Measurements from ENCODE around the gene ZNF519.

ZNF519 gene

DNA sequence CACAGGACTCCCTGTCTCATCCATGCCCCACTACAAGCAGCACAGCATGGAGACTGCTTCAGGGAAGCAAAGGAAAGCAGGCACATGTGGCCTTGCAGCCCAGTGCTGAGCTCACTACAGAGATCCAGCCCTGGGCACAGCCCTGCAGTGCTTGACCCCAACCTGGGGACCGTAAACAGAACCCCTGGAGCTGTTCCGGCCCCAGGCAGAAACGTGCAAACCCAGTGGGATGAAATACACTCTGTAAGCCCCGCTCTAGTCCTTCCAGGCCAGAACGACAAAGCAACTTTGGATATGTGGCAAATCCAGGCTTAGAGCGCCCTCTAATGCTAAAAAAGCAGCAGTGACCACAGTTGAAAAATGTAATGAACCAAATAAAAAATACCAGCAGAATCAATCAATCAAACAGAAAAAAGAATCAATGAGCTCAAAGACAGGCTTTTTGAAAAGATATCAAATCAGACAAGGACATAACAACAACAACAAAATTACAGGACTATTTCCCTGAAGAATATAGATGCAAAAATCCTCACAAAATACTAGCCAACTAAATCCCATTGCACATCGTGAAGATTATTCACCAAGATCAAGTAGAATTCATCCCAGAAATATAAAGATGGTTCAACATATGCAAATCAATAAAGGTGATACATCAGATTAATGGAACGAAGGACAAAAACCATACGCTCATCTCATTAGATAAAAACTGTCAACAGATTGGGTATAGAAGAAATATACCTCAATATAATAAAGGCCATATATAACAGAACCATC, 45.6 kb downstream of the ZNF519 start:
- no peaks in the 10 kb centered on the region for H3K27me3 ChIP-seq (ENCODE audit: control insufficient read depth in 1 of 2, insufficient read depth in 2 of 2, low read length in 2 of 2)

DNA sequence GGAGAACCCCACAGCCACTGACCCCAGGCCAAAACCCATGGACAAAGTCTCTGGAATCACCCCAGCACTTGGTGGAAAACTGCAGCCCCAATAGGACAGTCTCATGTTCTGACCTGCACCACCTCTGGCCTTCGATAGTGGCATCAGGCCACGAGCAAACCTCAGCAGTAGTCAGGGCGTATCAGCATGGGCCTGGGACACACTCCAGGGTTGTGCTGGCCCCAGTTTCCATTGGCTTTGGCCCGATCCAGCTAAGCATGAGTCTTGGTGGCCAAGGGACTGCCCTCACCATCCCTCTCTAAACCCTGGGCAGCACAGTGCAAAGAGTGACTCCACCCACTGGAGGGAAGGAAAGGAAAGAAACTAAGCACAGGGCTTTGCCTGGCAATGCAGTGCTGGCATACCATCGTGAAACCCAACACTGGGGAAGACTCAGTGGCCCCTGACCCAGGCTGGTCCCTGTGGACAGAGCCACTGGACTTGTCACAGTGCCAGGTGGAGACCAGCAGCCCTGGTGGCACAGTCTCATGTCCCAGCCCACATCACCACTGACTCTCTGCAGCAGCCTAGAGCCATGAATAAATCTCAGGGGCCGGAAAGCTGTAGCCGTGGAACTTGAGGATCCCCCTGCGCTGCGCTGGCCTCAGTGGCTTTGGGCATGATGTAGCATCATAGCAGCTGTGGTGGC, 46.3 kb downstream of the ZNF519 start:
- Histone ChIP-seq H3K27me3 (ENCODE audit: control insufficient read depth in 1 of 2, insufficient read depth in 2 of 2, low read length in 2 of 2) (no peaks in the 10 kb centered on the region), H3K4me1 (ENCODE audit: insufficient read depth, low read length) (no peaks in the 10 kb centered on the region), H3K36me3 (ENCODE audit: insufficient read depth, low read length) (no peaks in the 10 kb centered on the region), H3K9ac (ENCODE audit: low read length) (no peak overlapping the region), H3K27ac (ENCODE audit: low read depth, low read length) (no peak overlapping the region), H3K4me3 (ENCODE audit: low read depth in 1 of 2, low read length in 2 of 2) (no peak overlapping the region), H3K9me3 (ENCODE audit: low read length) (no peaks in the 10 kb centered on the region)

More for the DNA sequence above, 45.6 kb downstream of the ZNF519 start:
- H3K27ac ChIP-seq (ENCODE audit: low read depth, low read length), result no peak overlapping the region
- H3K36me3 ChIP-seq (ENCODE audit: insufficient read depth, low read length), result no peaks in the 10 kb centered on the region
- no peaks in the 10 kb centered on the region for H3K4me1 ChIP-seq (ENCODE audit: insufficient read depth, low read length)
- H3K9ac ChIP-seq (ENCODE audit: low read length), result no peak overlapping the region
- H3K9me3 ChIP-seq (ENCODE audit: low read length), result no peaks in the 10 kb centered on the region
- no peak overlapping the region for H3K4me3 ChIP-seq (ENCODE audit: low read depth in 1 of 2, low read length in 2 of 2)

DNA sequence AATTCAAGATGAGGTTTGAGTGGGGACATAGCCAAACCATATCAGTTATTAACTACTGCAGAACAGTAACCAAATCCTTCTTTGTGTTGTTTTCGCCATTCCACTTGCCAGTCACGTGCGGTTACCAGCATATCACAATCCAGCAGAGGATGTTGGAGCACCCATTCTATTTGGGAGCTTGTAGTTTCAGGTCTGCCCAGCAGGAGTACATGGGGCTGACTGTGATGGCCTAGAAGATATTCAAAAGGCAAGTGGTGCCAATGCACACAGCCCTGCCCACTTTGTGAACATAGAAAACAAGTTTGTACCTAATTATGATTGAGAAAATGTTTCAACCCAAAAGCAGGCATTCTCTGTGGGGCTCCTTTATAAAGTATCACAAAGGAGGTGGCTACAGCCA, 57.0 kb downstream of the ZNF519 start:
- no peak overlapping the region for H3K4me3 ChIP-seq (ENCODE audit: low read depth in 1 of 2, low read length in 2 of 2)
- no peak overlapping the region for H3K9ac ChIP-seq (ENCODE audit: low read length)
- no peaks in the 10 kb centered on the region for H3K27me3 ChIP-seq (ENCODE audit: control insufficient read depth in 1 of 2, insufficient read depth in 2 of 2, low read length in 2 of 2)
- H3K4me1 ChIP-seq (ENCODE audit: insufficient read depth, low read length), result no peaks in the 10 kb centered on the region
- no peak overlapping the region for H3K27ac ChIP-seq (ENCODE audit: low read depth, low read length)
- H3K9me3 ChIP-seq (ENCODE audit: low read length), result no peaks in the 10 kb centered on the region
- H3K36me3 ChIP-seq (ENCODE audit: insufficient read depth, low read length), result peaks cover 10% of the 10 kb centered on the region

DNA sequence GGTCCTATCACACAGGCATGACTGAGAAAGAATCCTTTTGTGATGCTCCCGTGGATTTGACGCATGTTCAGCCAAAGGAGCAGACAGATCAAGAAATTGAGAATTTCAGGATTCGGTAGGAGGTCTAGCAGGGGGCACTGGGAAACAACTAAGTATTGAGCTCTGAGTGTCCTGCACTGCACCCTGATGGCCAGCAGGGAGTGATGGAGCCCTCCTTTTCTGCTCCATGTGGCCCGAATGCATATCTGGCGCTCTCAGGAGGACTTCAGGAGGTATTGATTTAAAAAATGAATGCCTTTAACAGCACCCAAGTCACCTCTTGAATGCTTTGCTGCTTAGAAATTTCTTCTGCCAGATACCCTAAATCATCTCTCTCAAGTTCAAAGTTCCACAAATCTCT, 58.0 kb downstream of the ZNF519 start:
- Histone ChIP-seq H3K9me3 (ENCODE audit: low read length) (no peaks in the 10 kb centered on the region), H3K4me3 (ENCODE audit: low read depth in 1 of 2, low read length in 2 of 2) (no peak overlapping the region), H3K4me1 (ENCODE audit: insufficient read depth, low read length) (no peaks in the 10 kb centered on the region), H3K27ac (ENCODE audit: low read depth, low read length) (no peak overlapping the region), H3K36me3 (ENCODE audit: insufficient read depth, low read length) (peaks cover 10% of the 10 kb centered on the region), H3K27me3 (ENCODE audit: control insufficient read depth in 1 of 2, insufficient read depth in 2 of 2, low read length in 2 of 2) (no peaks in the 10 kb centered on the region), H3K9ac (ENCODE audit: low read length) (no peak overlapping the region)

DNA sequence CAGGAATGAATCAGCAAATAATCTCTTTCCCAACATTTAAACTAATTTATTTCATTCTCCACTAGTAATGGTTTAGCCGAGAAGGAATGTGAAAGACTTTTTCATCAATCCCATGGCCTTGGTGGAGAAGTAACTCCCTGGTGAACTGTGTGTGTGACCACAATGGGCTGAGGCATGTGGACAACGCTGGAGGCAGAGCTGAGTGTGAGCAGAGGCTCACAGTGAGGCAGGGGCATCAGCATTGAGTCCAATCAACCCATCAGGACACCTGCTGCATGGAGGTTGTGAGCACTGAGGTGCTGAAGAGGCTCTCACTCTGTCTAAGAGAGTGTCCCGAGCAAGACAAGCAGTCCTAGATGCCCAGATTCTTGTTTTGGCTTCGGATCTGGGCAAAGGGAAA, 78.6 kb downstream of the ZNF519 start:
- H3K4me1 ChIP-seq (ENCODE audit: insufficient read depth, low read length), result no peaks in the 10 kb centered on the region
- H3K27me3 ChIP-seq (ENCODE audit: control insufficient read depth in 1 of 2, insufficient read depth in 2 of 2, low read length in 2 of 2), result no peaks in the 10 kb centered on the region
- no peaks in the 10 kb centered on the region for H3K36me3 ChIP-seq (ENCODE audit: insufficient read depth, low read length)
- no peaks in the 10 kb centered on the region for H3K9me3 ChIP-seq (ENCODE audit: low read length)
- H3K4me3 ChIP-seq (ENCODE audit: low read depth in 1 of 2, low read length in 2 of 2), result no peak overlapping the region
- no peak overlapping the region for H3K27ac ChIP-seq (ENCODE audit: low read depth, low read length)
- no peak overlapping the region for H3K9ac ChIP-seq (ENCODE audit: low read length)
